Omental fat pad (tissue), 4 donors: Measurements from ENCODE around the gene SELENOF. TPM values are rescaled to one million over a fixed set of nuclear protein-coding genes. Genes with fewer than 3 reads are reported as not detected.

Experiments used
- ATAC-seq: fragments of 150-250 bp; one replicate; pipeline ENCODE4 v1.9.1; 2016; ENCODE audit warnings: mild to moderate bottlenecking, moderate library complexity; ENCODE audit not compliant: low FRiP score
- DNase-seq: peaks from one replicate; pipeline ENCODE4 v3.0.0-alpha.2; 2019; ENCODE audit warnings: low spot score
- CTCF ChIP-seq, 3 donors: fragments of 450-650 bp; IDR thresholded peaks; one replicate each; pipeline ENCODE4 v1.5.1; 2016 to 2017; ENCODE audit warnings: antibody characterized with exemption in 3 of 3, mild to moderate bottlenecking in 3 of 3, moderate library complexity in 2 of 3
- total RNA-seq, 4 donors: library from RNA; depleted of rRNA; stranded (reverse); fragments of >200 nt; gene quantifications; one replicate each; pipeline ENCODE4 v1.1.0, GENCODE V29; 2016

The SELENOF gene
- total RNA-seq, 4 donors from 2014 or later: 120 to 177 (median 138) TPM

GRCh38 chr1:86922445-86922844, 8.5 kb upstream of the SELENOF start:
- ATAC-seq: no peak

GRCh38 chr1:86916752-86917151, 2.8 kb upstream of the SELENOF start:
- TF ChIP-seq CTCF (IDR thresholded peaks at IDR 0.05): no peak
- ATAC-seq (no peak), DNase-seq (no peak)

More at GRCh38 chr1:86922445-86922844, 8.5 kb upstream of the SELENOF start:
- DNase-seq: no peak
- no peak for TF ChIP-seq CTCF (IDR thresholded peaks at IDR 0.05)

- ATAC-seq (no peak), DNase-seq (no peak)
- no peak for TF ChIP-seq CTCF (IDR thresholded peaks at IDR 0.05)
These were observed 1.9 kb upstream of the SELENOF start for GRCh38 chr1:86915737-86916235.

GRCh38 chr1:86914998-86915736, 1.2 kb upstream of the SELENOF start:
- TF ChIP-seq CTCF (IDR thresholded peaks at IDR 0.05): no peak
- ATAC-seq (peak; percentile 9), DNase-seq (peak; percentile 24)

- ATAC-seq (no peak), DNase-seq (peak; percentile 24)
- no peak for TF ChIP-seq CTCF (IDR thresholded peaks at IDR 0.05)
These were observed 673 bp upstream of the SELENOF start, which contains the start of gene HS2ST1 for GRCh38 chr1:86914601-86914997. TSS of gene HS2ST1 (plus strand) at chr1:86914635.

- TF ChIP-seq CTCF (IDR thresholded peaks at IDR 0.05): no peak
- ATAC-seq: no peak
- DNase-seq: no peak
These were observed 479 bp downstream of the SELENOF start for GRCh38 chr1:86913399-86913895.
